ENCODE data around the gene ACACA.

DNA sequence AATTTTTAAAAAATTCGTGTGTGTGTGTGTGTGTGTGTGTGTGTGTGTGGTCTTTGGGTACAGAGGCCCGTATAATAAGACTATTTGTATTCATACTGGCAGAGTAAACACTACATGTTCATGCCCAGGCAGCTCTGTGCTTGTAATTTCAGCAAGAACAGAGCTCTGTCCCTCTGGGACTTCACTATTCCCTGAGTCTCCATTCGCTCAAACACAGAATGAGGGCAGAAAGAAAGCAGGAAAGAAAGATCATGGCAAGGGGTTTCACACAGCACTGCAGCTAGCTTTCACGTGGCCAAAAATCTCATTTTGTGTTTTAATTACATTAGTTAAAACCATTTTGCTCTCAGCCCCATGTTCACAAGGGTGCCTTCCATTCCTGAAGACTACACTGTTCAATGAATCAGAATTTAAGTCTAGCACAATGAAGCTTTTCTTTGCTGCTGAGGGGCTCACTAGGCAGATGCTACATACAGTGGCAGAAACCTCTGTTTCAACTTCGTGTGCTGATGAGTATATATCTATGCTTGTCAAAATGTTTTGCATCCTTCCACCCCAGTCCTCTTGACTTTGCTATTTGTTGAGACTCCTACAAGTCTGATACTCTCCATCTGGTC is 229.3 kb downstream of the ACACA start:
- TF ChIP-seq, protein P1, sequence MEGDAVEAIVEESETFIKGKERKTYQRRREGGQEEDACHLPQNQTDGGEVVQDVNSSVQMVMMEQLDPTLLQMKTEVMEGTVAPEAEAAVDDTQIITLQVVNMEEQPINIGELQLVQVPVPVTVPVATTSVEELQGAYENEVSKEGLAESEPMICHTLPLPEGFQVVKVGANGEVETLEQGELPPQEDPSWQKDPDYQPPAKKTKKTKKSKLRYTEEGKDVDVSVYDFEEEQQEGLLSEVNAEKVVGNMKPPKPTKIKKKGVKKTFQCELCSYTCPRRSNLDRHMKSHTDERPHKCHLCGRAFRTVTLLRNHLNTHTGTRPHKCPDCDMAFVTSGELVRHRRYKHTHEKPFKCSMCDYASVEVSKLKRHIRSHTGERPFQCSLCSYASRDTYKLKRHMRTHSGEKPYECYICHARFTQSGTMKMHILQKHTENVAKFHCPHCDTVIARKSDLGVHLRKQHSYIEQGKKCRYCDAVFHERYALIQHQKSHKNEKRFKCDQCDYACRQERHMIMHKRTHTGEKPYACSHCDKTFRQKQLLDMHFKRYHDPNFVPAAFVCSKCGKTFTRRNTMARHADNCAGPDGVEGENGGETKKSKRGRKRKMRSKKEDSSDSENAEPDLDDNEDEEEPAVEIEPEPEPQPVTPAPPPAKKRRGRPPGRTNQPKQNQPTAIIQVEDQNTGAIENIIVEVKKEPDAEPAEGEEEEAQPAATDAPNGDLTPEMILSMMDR (conservative IDR thresholded peaks at IDR 0.05), result no peak
- TF ChIP-seq ZFX (IDR thresholded peaks at IDR 0.05), result no peak

Data from C4-2B (cell line).